ENCODE results near the gene MC1R. TPM values are rescaled to one million over a fixed set of nuclear protein-coding genes. Genes with fewer than 3 reads are reported as not detected.

MC1R gene
- total RNA-seq, 6 experiments from 2014 or later: 2.1 to 3.2 (median 3.0) TPM

DNA sequence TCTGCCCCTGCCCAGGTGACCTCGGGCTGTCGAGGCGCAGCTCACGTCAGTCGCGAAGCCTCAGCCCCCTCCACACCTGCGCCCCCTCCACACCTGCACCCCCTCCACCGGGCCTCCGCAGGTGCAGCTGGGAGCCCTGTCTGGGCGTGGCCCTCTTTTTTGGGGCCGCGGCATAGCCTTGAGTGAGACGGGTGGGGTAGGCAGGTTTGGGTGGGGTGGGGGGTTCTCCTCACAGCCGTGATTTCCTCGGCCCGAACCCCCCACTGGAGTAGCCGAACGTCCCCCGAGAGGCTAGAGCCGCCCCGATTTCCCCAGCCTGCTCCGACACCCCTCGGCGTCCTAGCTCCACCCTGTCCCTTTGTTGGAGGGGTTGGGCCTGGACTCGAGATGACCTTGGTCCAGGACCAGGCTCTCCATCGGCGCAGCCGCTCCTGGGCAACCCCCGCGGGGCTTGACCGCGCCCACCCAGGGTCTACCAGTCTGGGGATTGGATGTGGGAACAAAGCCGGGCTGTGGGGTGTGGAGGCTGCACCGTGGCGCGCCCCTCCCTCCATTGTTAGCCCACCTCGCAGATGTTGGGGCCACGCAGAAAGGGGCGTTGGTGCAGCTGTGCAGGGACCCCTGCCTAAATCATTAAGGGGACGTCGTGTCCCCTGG is 5.1 kb downstream of the MC1R start:
- Mint-ChIP-seq H3K9me3 (no peaks in the 10 kb centered on the region), H3K4me3 (peak overlapping the region; percentile 86), H3K36me3 (ENCODE audit: low read depth) (no peaks in the 10 kb centered on the region), H3K27me3 (ENCODE audit: insufficient read depth) (peaks cover 7% of the 10 kb centered on the region), H3K27ac (no peak overlapping the region), H3K4me1 (ENCODE audit: low read depth) (peaks cover 39% of the 10 kb centered on the region)
- DNase-seq: no peak
- TF ChIP-seq, protein P1, sequence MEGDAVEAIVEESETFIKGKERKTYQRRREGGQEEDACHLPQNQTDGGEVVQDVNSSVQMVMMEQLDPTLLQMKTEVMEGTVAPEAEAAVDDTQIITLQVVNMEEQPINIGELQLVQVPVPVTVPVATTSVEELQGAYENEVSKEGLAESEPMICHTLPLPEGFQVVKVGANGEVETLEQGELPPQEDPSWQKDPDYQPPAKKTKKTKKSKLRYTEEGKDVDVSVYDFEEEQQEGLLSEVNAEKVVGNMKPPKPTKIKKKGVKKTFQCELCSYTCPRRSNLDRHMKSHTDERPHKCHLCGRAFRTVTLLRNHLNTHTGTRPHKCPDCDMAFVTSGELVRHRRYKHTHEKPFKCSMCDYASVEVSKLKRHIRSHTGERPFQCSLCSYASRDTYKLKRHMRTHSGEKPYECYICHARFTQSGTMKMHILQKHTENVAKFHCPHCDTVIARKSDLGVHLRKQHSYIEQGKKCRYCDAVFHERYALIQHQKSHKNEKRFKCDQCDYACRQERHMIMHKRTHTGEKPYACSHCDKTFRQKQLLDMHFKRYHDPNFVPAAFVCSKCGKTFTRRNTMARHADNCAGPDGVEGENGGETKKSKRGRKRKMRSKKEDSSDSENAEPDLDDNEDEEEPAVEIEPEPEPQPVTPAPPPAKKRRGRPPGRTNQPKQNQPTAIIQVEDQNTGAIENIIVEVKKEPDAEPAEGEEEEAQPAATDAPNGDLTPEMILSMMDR (IDR thresholded peaks at IDR 0.05): no peak

DNA sequence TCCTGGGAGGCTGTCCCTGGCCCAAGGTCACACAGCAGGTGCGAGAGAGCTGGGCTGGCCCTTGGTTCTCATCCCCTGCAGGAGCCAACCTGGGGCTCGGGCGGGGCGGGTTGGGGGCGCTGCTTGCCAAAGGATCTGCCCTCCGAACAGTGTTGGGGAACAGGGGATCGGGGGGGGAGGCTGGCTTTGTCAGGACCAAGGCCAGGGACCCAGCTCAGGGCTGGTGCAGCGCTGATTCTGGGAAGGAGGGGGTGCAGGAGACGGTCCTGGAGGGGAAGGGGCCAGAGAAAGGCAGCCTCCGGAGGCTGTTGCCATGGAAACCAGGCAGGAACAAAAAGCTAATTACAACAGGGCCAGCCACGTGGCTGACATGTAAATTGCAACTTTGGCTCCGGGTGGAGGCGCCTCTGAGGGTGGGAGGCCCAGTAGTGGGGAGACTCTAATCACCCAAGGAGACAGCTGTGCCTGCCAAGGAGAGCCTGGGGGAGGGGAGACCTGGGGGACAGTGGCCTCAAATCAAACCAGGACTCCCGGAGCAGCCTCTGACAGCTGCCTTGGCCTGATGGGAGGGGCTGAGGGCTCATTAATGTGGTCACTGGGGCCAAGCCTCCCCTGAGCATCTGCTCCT is 5.7 kb downstream of the MC1R start:
- peaks cover 7% of the 10 kb centered on the region for H3K27me3 Mint-ChIP-seq (ENCODE audit: insufficient read depth)
- H3K4me3 Mint-ChIP-seq: peak overlapping the region; percentile 86
- DNase-seq: peak; percentile 52
- H3K4me1 Mint-ChIP-seq (ENCODE audit: low read depth): peaks cover 37% of the 10 kb centered on the region
- peak overlapping the region; percentile 61; the same call in 1 of the 2 replicates for H3K27ac Mint-ChIP-seq
- TF ChIP-seq, protein P1 (IDR thresholded peaks at IDR 0.05): peak; percentile 35
- no peaks in the 10 kb centered on the region for H3K9me3 Mint-ChIP-seq
- H3K36me3 Mint-ChIP-seq (ENCODE audit: low read depth): no peaks in the 10 kb centered on the region

- DNase-seq: no peak
- H3K36me3 Mint-ChIP-seq (ENCODE audit: low read depth): 0 out of 2 replicates have a peak, but pooled peaks cover 5% of the 10 kb centered on the region
- peak overlapping the region; percentile 86 for H3K4me3 Mint-ChIP-seq
- peaks cover 7% of the 10 kb centered on the region for H3K27me3 Mint-ChIP-seq (ENCODE audit: insufficient read depth)
- H3K27ac Mint-ChIP-seq: peak overlapping the region; percentile 61; the same call in 1 of the 2 replicates
- H3K4me1 Mint-ChIP-seq (ENCODE audit: low read depth): peaks cover 32% of the 10 kb centered on the region
- TF ChIP-seq, protein P1 (IDR thresholded peaks at IDR 0.05): no peak
- no peaks in the 10 kb centered on the region for H3K9me3 Mint-ChIP-seq
These were observed 6.3 kb downstream of the MC1R start for GRCh38 chr16:89924925-89925307.

GRCh38 chr16:89925596-89926079 is 7.0 kb downstream of the MC1R start:
- DNase-seq: peak; percentile 28
- Mint-ChIP-seq H3K9me3 (no peaks in the 10 kb centered on the region), H3K4me3 (peak overlapping the region; percentile 86), H3K36me3 (ENCODE audit: low read depth) (0 out of 2 replicates have a peak, but pooled peaks cover 6% of the 10 kb centered on the region), H3K4me1 (ENCODE audit: low read depth) (peaks cover 24% of the 10 kb centered on the region), H3K27me3 (ENCODE audit: insufficient read depth) (peaks cover 4% of the 10 kb centered on the region; the same call in 1 of the 2 replicates), H3K27ac (peak overlapping the region; percentile 53)
- TF ChIP-seq, protein P1 (IDR thresholded peaks at IDR 0.05): peak; percentile 28

DNA sequence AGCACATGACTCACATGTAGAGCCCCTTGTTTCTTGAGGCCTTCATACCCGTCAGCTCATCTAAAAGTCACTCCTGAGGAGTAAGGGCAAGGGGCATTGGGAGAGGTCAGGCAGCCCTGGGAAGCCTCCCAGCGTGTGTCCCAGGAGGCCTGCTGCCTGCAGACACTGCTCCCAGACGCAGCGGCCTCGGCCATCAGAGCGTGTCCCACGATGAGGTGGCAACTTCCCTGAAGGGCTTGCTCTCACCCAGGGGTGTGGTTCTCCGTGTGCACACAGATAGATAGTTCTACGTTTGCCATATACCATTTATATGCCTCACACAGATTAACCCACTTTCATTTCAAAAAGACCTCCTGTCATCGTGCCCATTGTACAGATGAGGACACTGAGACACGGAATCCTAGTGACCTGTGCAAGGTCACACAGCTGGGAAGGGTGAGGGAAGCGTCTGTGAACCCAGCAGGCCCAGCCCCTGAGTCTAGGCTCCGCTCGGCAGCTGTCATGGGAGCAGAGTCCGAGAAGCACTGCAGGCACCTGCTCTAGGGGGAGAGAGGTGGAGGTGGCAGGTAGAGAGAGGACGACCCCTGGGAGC is 12.7 kb downstream of the MC1R start:
- H3K27me3 Mint-ChIP-seq (ENCODE audit: insufficient read depth): peaks cover 3% of the 10 kb centered on the region
- H3K4me3 Mint-ChIP-seq: no peak overlapping the region
- H3K27ac Mint-ChIP-seq: no peak overlapping the region
- TF ChIP-seq, protein P1 (IDR thresholded peaks at IDR 0.05): no peak
- no peaks in the 10 kb centered on the region for H3K4me1 Mint-ChIP-seq (ENCODE audit: low read depth)
- H3K36me3 Mint-ChIP-seq (ENCODE audit: low read depth): peaks cover 36% of the 10 kb centered on the region
- no peak for DNase-seq
- H3K9me3 Mint-ChIP-seq: no peaks in the 10 kb centered on the region

All from HFFc6 (cell line).